Memory B cell (primary cell): ENCODE measurements around the gene RASA3.
"Not testable (repeated sequence)": the region's sequence is repeated elsewhere in the genome, so short reads cannot be mapped to it uniquely, and the experiment has no call there.

Source experiments
- ATAC-seq: fragments of 150-1000 bp; cut with Tn5 transposase; 2 replicates; pipeline ENCODE4 v1.10.0; 2021; ENCODE audit warnings: low read depth, mild to moderate bottlenecking, moderate library complexity
- DNase-seq, 2 donors: peaks; one replicate each; pipeline ENCODE4 v3.0.0; 2022; ENCODE audit warnings: low spot score in 2 of 2
- H3K27ac Mint-ChIP-seq: one replicate; pipeline ENCODE4 v1.8.0; 2022; ENCODE audit warnings: mild to moderate bottlenecking, moderate library complexity, mixed read lengths
- H3K27me3 Mint-ChIP-seq: one replicate; pipeline ENCODE4 v1.8.0; 2022; ENCODE audit warnings: mixed read lengths
- H3K36me3 Mint-ChIP-seq: one replicate; pipeline ENCODE4 v1.8.0; 2022; ENCODE audit warnings: mild to moderate bottlenecking, mixed read lengths
- H3K4me1 Mint-ChIP-seq: one replicate; pipeline ENCODE4 v1.8.0; 2022; ENCODE audit warnings: mixed read lengths
- H3K4me3 Mint-ChIP-seq: one replicate; pipeline ENCODE4 v1.8.0; 2022; ENCODE audit warnings: mild to moderate bottlenecking, moderate library complexity, mixed read lengths
- H3K9me3 Mint-ChIP-seq: one replicate; pipeline ENCODE4 v1.8.0; 2022; ENCODE audit warnings: mixed read lengths

Gene RASA3

GRCh38 chr13:114079601-114080536 is 52.6 kb downstream of the RASA3 start:
- peaks cover 5% of the 10 kb centered on the region for H3K36me3 Mint-ChIP-seq
- H3K27me3 Mint-ChIP-seq: no peaks in the 10 kb centered on the region
- no peak overlapping the region for H3K27ac Mint-ChIP-seq
- DNase-seq (no peak), ATAC-seq (no peak)
- H3K4me1 Mint-ChIP-seq: peaks cover 27% of the 10 kb centered on the region
- H3K4me3 Mint-ChIP-seq: no peak overlapping the region
- H3K9me3 Mint-ChIP-seq: no peaks in the 10 kb centered on the region

- no peaks in the 10 kb centered on the region for H3K27me3 Mint-ChIP-seq
- H3K27ac Mint-ChIP-seq: no peak overlapping the region
- H3K4me1 Mint-ChIP-seq: peaks cover 30% of the 10 kb centered on the region
- peaks cover 8% of the 10 kb centered on the region for H3K36me3 Mint-ChIP-seq
- H3K9me3 Mint-ChIP-seq: no peaks in the 10 kb centered on the region
- H3K4me3 Mint-ChIP-seq: no peak overlapping the region
- ATAC-seq (no peak), DNase-seq (no peak)
These were observed 53.7 kb downstream of the RASA3 start for GRCh38 chr13:114078461-114079451.

DNA sequence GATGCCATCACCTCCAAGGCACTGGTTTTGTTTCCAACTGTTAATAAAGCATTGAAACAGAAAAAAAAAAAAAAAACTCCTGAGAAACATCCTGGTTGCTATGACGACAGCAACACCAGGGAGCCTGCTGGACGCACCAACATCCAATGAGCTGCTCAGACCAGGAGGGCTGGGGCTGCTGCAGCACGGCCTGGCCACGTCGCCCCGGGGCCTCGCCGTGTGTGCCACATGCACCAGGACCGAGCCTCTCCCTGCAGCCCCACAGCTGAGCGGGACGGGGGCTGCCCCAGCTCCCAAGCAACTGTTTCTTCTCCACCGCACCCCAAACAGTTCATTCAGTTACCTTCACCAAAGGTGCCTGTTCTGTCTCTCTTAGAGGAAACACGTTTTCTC is 54.5 kb downstream of the RASA3 start:
- peaks cover 30% of the 10 kb centered on the region for H3K4me1 Mint-ChIP-seq
- no peak for ATAC-seq
- H3K9me3 Mint-ChIP-seq: no peaks in the 10 kb centered on the region
- DNase-seq: no peak
- no peak overlapping the region for H3K27ac Mint-ChIP-seq
- no peak overlapping the region for H3K4me3 Mint-ChIP-seq
- H3K27me3 Mint-ChIP-seq: no peaks in the 10 kb centered on the region
- H3K36me3 Mint-ChIP-seq: peaks cover 12% of the 10 kb centered on the region

- ATAC-seq: no peak
- Mint-ChIP-seq H3K36me3 (peaks cover 18% of the 10 kb centered on the region), H3K4me1 (peaks cover 25% of the 10 kb centered on the region), H3K27me3 (no peaks in the 10 kb centered on the region), H3K9me3 (no peaks in the 10 kb centered on the region), H3K27ac (peak overlapping the region; percentile 53), H3K4me3 (no peak overlapping the region)
- no peak for DNase-seq
These were observed 55.1 kb downstream of the RASA3 start for GRCh38 chr13:114077099-114077932.

DNA sequence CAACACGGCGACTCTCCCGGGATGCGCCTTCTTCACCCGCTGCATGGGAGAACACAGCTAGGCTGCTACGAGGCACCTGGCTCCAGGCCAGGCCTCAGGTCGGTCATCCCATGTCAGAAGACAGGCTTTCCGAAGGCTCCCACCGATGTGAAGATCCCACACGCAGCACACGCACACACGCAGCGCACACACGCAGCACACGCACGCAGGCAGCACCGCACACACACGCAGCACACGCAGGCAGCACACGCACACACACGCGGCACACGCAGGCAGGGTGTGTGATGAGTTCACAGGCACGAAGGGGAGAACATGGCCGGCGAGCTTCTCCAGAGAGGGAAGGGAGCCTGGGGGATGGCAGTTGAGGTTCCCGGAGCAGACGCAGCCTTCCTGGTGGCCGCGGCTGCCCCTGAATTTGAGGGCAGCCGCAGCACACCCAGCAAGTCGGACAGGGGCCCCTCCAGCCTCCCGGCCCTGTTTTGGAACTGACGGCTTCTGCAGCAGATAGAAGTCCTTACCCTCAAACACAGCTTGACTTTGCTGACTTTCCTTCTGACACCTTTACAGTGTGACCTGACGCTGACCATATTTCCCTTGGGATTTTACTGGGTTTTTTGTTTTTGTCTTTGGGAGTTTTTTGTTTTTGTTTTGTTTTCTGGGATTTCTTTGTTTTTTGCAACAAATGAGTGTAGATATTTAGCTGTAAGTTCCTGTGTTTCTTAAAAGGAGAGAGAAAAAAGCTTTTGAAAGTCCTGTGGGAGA is 55.9 kb downstream of the RASA3 start:
- H3K4me1 Mint-ChIP-seq: peaks cover 23% of the 10 kb centered on the region
- no peaks in the 10 kb centered on the region for H3K9me3 Mint-ChIP-seq
- no peak for ATAC-seq
- peak overlapping the region; percentile 53 for H3K27ac Mint-ChIP-seq
- H3K27me3 Mint-ChIP-seq: no peaks in the 10 kb centered on the region
- no peak for DNase-seq
- no peak overlapping the region for H3K4me3 Mint-ChIP-seq
- peaks cover 23% of the 10 kb centered on the region for H3K36me3 Mint-ChIP-seq

- not testable (repeated sequence) for DNase-seq, H3K9me3 Mint-ChIP-seq, H3K27ac Mint-ChIP-seq, ATAC-seq, H3K4me3 Mint-ChIP-seq, H3K27me3 Mint-ChIP-seq
- H3K4me1 Mint-ChIP-seq: peaks cover 22% of the 10 kb centered on the region
- H3K36me3 Mint-ChIP-seq: peaks cover 28% of the 10 kb centered on the region
These were observed 56.6 kb downstream of the RASA3 start for GRCh38 chr13:114075811-114076210.

DNA sequence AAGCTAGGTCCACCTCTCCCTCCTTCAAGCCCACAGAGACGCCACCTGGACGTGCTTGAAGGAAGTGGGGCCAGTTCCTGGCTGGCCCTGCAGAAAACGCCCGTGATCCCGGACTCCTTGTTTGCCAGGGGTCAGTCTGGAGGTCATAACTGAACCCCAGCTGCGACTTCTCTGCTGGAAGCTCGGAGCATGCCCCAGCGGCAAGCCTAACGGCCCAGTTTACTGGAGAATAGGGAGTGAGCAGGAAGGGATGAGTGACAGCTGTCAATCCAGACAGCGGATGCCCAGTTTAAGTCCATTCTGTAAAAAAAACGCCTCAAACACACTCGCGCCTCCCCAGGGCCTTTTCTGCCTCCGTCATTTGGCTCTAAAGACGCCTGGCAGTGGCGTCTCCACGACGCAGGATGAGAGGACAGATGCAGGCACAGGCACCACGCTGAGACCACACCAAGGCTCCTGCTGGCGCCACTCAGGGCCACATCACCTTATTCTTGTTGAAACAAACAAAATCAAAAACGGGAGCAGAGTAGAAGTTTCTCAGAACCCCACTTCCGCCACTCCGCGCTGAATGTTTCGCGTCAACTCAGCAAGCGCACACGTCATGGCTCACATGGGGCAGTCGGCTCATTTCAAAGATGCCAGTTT is 57.6 kb downstream of the RASA3 start:
- ATAC-seq (no peak), DNase-seq (no peak)
- H3K4me3 Mint-ChIP-seq: no peak overlapping the region
- H3K9me3 Mint-ChIP-seq: peaks cover 2% of the 10 kb centered on the region
- H3K27ac Mint-ChIP-seq: no peak overlapping the region
- peaks cover 28% of the 10 kb centered on the region for H3K36me3 Mint-ChIP-seq
- H3K4me1 Mint-ChIP-seq: peaks cover 22% of the 10 kb centered on the region
- no peaks in the 10 kb centered on the region for H3K27me3 Mint-ChIP-seq

- peaks cover 30% of the 10 kb centered on the region for H3K36me3 Mint-ChIP-seq
- H3K27me3 Mint-ChIP-seq: no peaks in the 10 kb centered on the region
- peaks cover 2% of the 10 kb centered on the region for H3K9me3 Mint-ChIP-seq
- ATAC-seq (no peak), DNase-seq (no peak)
- no peak overlapping the region for H3K4me3 Mint-ChIP-seq
- H3K4me1 Mint-ChIP-seq: peaks cover 22% of the 10 kb centered on the region
- H3K27ac Mint-ChIP-seq: no peak overlapping the region
These were observed 58.4 kb downstream of the RASA3 start for GRCh38 chr13:114073881-114074612.

GRCh38 chr13:114072421-114072820 is 60.0 kb downstream of the RASA3 start:
- no peaks in the 10 kb centered on the region for H3K27me3 Mint-ChIP-seq
- peaks cover 2% of the 10 kb centered on the region for H3K9me3 Mint-ChIP-seq
- DNase-seq (no peak), ATAC-seq (no peak)
- peaks cover 28% of the 10 kb centered on the region for H3K4me1 Mint-ChIP-seq
- peaks cover 32% of the 10 kb centered on the region for H3K36me3 Mint-ChIP-seq
- no peak overlapping the region for H3K4me3 Mint-ChIP-seq
- H3K27ac Mint-ChIP-seq: peak overlapping the region; percentile 58

DNA sequence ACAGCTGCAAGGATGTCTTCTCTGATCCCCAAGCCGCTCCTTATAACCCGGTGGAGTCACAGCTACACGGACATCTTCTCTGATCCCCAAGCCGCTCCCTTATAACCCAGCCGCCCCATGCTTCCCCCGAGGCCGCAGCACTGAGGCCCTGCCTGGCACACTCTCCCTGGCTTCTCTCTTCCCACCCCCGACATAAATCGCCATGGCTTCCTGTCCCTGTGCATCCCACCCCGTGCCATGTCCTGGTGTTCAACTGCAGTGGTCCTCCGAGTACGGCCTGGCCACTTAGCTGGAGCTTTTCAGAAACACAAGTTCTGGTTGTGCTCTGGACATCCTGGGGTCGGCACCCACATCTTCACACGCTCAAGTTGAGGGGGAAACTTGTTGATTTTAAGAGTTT is 60.4 kb downstream of the RASA3 start:
- no peaks in the 10 kb centered on the region for H3K27me3 Mint-ChIP-seq
- ATAC-seq: no peak
- DNase-seq: no peak
- H3K36me3 Mint-ChIP-seq: peaks cover 32% of the 10 kb centered on the region
- H3K9me3 Mint-ChIP-seq: peaks cover 2% of the 10 kb centered on the region
- H3K4me3 Mint-ChIP-seq: no peak overlapping the region
- H3K4me1 Mint-ChIP-seq: peaks cover 28% of the 10 kb centered on the region
- H3K27ac Mint-ChIP-seq: peak overlapping the region; percentile 58

- Mint-ChIP-seq H3K4me1 (peaks cover 29% of the 10 kb centered on the region), H3K27me3 (no peaks in the 10 kb centered on the region), H3K36me3 (peaks cover 29% of the 10 kb centered on the region), H3K4me3 (no peak overlapping the region), H3K9me3 (peaks cover 2% of the 10 kb centered on the region), H3K27ac (peak overlapping the region; percentile 62)
- no peak for ATAC-seq
- DNase-seq: no peak
These were observed 61.0 kb downstream of the RASA3 start for GRCh38 chr13:114071410-114071809.
